Kidney (tissue), 14 donors: Measurements from ENCODE around the gene STAP2. TPM values are rescaled to one million over a fixed set of nuclear protein-coding genes. Genes with fewer than 3 reads are reported as not detected.

Source experiments
- DNase-seq, 5 donors: peaks; one replicate each; pipeline ENCODE4 v3.0.0-alpha.2; 2013 to 2020
- FAIRE-seq: peaks from 2 replicates; lab custom pipeline; 2012; peaks lifted over from hg19 to GRCh38; lab: Jason Lieb, UNC
- H3K27ac ChIP-seq, 2 donors: one replicate each; pipeline ENCODE4 v1.7.0; 2013; ENCODE audit warnings: low read depth in 2 of 2, low read length in 2 of 2, inconsistent platforms in 1 of 2
- H3K27me3 ChIP-seq: one replicate; pipeline ENCODE4 v1.7.1; 2013; ENCODE audit warnings: low read length, inconsistent platforms; ENCODE audit not compliant: control insufficient read depth, insufficient read depth
- H3K36me3 ChIP-seq, 3 donors: one replicate each; pipeline versions ENCODE4 v1.7.0 to v1.7.1; 2013; ENCODE audit warnings: low read length in 3 of 3, control low read depth in 1 of 3, inconsistent platforms in 1 of 3; ENCODE audit not compliant: insufficient read depth in 3 of 3, control insufficient read depth in 2 of 3
- H3K4me1 ChIP-seq, 3 donors: one replicate each; pipeline versions ENCODE4 v1.7.0 to v1.7.1; 2013; ENCODE audit warnings: low read length in 3 of 3, inconsistent platforms in 1 of 3, low read depth in 1 of 3; ENCODE audit not compliant: control insufficient read depth in 2 of 3, insufficient read depth in 2 of 3
- H3K4me3 ChIP-seq, 3 donors: one replicate each; pipeline versions ENCODE4 v1.7.0 to v1.8.1; 2013; ENCODE audit warnings: low read length in 3 of 3, control low read depth in 1 of 3, inconsistent platforms in 1 of 3
- H3K9ac ChIP-seq, 3 donors: one replicate each; pipeline versions ENCODE4 v1.7.0 to v1.7.1; 2013; ENCODE audit warnings: low read length in 3 of 3, control low read depth in 1 of 3, inconsistent platforms in 1 of 3
- H3K9me3 ChIP-seq, 3 donors: one replicate each; pipeline versions ENCODE4 v1.7.0 to v1.7.1; 2013; ENCODE audit warnings: low read length in 3 of 3, control low read depth in 1 of 3, inconsistent platforms in 1 of 3; ENCODE audit not compliant: control insufficient read depth in 2 of 3, insufficient read depth in 1 of 3
- CTCF ChIP-seq: IDR thresholded peaks from 3 replicates; pipeline ENCODE4 v1.5.1; 2012; ENCODE audit warnings: mild to moderate bottlenecking, moderate library complexity, borderline replicate concordance; ENCODE audit not compliant: insufficient read depth; ENCODE audit errors: extremely low read depth
- intact Hi-C: fragments of 100-400 bp; cut with DNase I; formaldehyde crosslinking; loops from one replicate; pipeline ENCODE4 v1.11.1; 2022
- polyA plus RNA-seq: library from polyadenylated mRNA; stranded (reverse); fragments of 350-450 nt; fragmentation: Illumina TruSeq; extraction: RNeasy Lipid Tissue Mini Kit (QIAGEN cat#74804); gene quantifications from one replicate; pipeline ENCODE4 v1.2.3, GENCODE V29; 2014; ENCODE audit warnings: low read depth, low replicate concordance; ENCODE audit not compliant: insufficient read depth
- total RNA-seq: library from RNA; stranded (reverse); fragmentation: NEBNext Ultra II Directional; extraction: Animal tissue kit (Norgen Biotek cat#: 25700); gene quantifications from one replicate; pipeline ENCODE4 v1.2.1, GENCODE V29; 2021
- donor health status: control.
- donor health status: control.
- donor health status: control.
- donor health status: control.
- donor health status: control.
- donor health status: DM: yes; HTN: yes; CAD: no.
- donor health status: Normal renal cell carcinoma (clear cell type).

The STAP2 gene
- total and polyA plus RNA-seq, 2 donors from 2014 or later: 32.3 to 61.5 TPM

GRCh38 chr19:4369109-4369887 lies 30.7 kb upstream of the STAP2 start:
- DNase-seq (peak; percentile 70 to 93 (median 75)), FAIRE-seq (no peak)
- Histone ChIP-seq H3K4me1 (peaks cover 0 to 42% (median 36%) of the 10 kb centered on the region in 3 donors), H3K27ac (peak overlapping the region; percentile 74 to 86), H3K9me3 (no peaks in the 10 kb centered on the region), H3K27me3 (no peaks in the 10 kb centered on the region), H3K9ac (peak overlapping the region in 2 of 3 donors; percentile 40 to 65), H3K36me3 (peaks cover 0 to 10% (median 3%) of the 10 kb centered on the region in 3 donors), H3K4me3 (peak overlapping the region in 1 of 3 donors; percentile 17)
- intact Hi-C loops: no loop called here
- TF ChIP-seq CTCF: no peak

- DNase-seq: peak in 2 of 5 donors; percentile 60 to 77
- H3K9me3 ChIP-seq: no peaks in the 10 kb centered on the region
- H3K27ac ChIP-seq: peak overlapping the region; percentile 48 to 72
- peak overlapping the region in 1 of 3 donors; percentile 5 for H3K9ac ChIP-seq
- H3K36me3 ChIP-seq: peaks cover 0 to 17% (median 6%) of the 10 kb centered on the region in 3 donors
- no peak for FAIRE-seq
- TF ChIP-seq CTCF: no peak
- intact Hi-C loops: no loop called here
- H3K4me3 ChIP-seq: no peak overlapping the region
- H3K4me1 ChIP-seq: peaks cover 0 to 32% (median 26%) of the 10 kb centered on the region in 3 donors
- H3K27me3 ChIP-seq: no peaks in the 10 kb centered on the region
These were observed 29.6 kb upstream of the STAP2 start for GRCh38 chr19:4368128-4368820.

DNA sequence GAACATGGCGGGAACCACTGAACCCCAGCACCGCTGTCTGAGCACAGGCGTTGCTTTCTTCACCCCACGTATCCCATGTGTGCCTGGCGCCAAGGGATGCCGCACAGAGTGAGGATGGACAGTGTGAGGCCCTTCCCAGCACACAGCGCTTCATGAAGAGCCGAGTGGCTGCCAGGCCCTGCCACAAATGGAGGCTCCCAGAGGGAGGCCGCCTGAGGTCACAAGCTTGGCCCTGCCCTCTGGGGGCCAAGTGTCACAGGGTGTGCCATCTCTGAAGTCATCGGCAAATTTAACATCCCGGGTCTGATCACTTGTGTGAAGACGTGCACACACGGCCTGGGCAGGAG lies 29.1 kb upstream of the STAP2 start:
- intact Hi-C loops: no loop called here
- H3K9ac ChIP-seq: peak overlapping the region in 1 of 3 donors; percentile 5
- no peak overlapping the region for H3K4me3 ChIP-seq
- peak overlapping the region; percentile 48 to 72 for H3K27ac ChIP-seq
- H3K4me1 ChIP-seq: peaks cover 0 to 29% (median 24%) of the 10 kb centered on the region in 3 donors
- peaks cover 0 to 20% (median 8%) of the 10 kb centered on the region in 3 donors for H3K36me3 ChIP-seq
- H3K27me3 ChIP-seq: no peaks in the 10 kb centered on the region
- TF ChIP-seq CTCF: no peak
- FAIRE-seq (no peak), DNase-seq (peak in 2 of 5 donors; percentile 42 to 74)
- H3K9me3 ChIP-seq: no peaks in the 10 kb centered on the region
